Posterior cingulate gyrus (tissue), 11 donors: ENCODE measurements around the gene TIGD6.
"Not testable (repeated sequence)": the region's sequence is repeated elsewhere in the genome, so short reads cannot be mapped to it uniquely, and the experiment has no call there.

Experiments used
- DNase-seq, 10 donors: peaks; one replicate each; pipeline versions ENCODE4 v3.0.0 to v3.0.0-alpha.2; 2020 to 2021; ENCODE audit warnings: mixed read lengths in 3 of 10
- intact Hi-C: fragments of 100-400 bp; cut with DNase I; formaldehyde crosslinking; loops from one replicate; pipeline ENCODE4 v1.15.1; 2023

The TIGD6 gene

GRCh38 chr5:150000256-150000989 is at the start of gene TIGD6, which contains the start of gene HMGXB3:
Gene TIGD6, minus strand, starts transcription at chr5:150000654. Its CDS starts 4,306 bp downstream, at chr5:149996348.
Gene HMGXB3, plus strand, starts transcription at chr5:150000739. Its CDS starts 4,114 bp downstream, at chr5:150004853.
- DNase-seq, result peak; percentile 90 to 99 (median 92)
- intact Hi-C loops, result loop anchor here (5.0 kb wide), 1 partner anchor 38 kb away; the partner anchor contains the start of gene SLC26A2

- no peak for DNase-seq
- intact Hi-C loops, result no loop called here
Measured at GRCh38 chr5:150046031-150046430, 45.6 kb upstream of the TIGD6 start.

GRCh38 chr5:150045549-150045948 is 45.1 kb upstream of the TIGD6 start:
- intact Hi-C loops, result no loop called here
- DNase-seq, result no peak

GRCh38 chr5:150044712-150045111 is 44.3 kb upstream of the TIGD6 start:
- DNase-seq, result no peak
- intact Hi-C loops, result no loop called here

GRCh38 chr5:150044329-150044681 is 43.9 kb upstream of the TIGD6 start:
- DNase-seq, result no peak
- intact Hi-C loops, result no loop called here

GRCh38 chr5:150043657-150044328 is 43.3 kb upstream of the TIGD6 start:
- intact Hi-C loops, result no loop called here
- no peak for DNase-seq

GRCh38 chr5:150042459-150042858 is 42.0 kb upstream of the TIGD6 start:
- no peak for DNase-seq
- intact Hi-C loops, result no loop called here

- no peak for DNase-seq
- intact Hi-C loops, result no loop called here
Measured at GRCh38 chr5:150038547-150038946, 38.1 kb upstream of the TIGD6 start.

GRCh38 chr5:150036513-150036912 is 36.1 kb upstream of the TIGD6 start:
- intact Hi-C loops, result no loop called here
- no peak for DNase-seq

- no peak for DNase-seq
- intact Hi-C loops, result no loop called here
Measured at GRCh38 chr5:150035139-150035895, 34.9 kb upstream of the TIGD6 start.

- intact Hi-C loops, result no loop called here
- no peak for DNase-seq
Measured at GRCh38 chr5:150034662-150035061, 34.2 kb upstream of the TIGD6 start.

- no peak for DNase-seq
- intact Hi-C loops, result no loop called here
Measured at GRCh38 chr5:150033334-150033733, 32.9 kb upstream of the TIGD6 start.

GRCh38 chr5:150028047-150028446 is 27.6 kb upstream of the TIGD6 start:
- intact Hi-C loops, DNase-seq: not testable (repeated sequence)

- peak in 1 of 10 donors; percentile 53 for DNase-seq
Measured at GRCh38 chr5:150026682-150027172, 26.3 kb upstream of the TIGD6 start.

GRCh38 chr5:150024346-150024984 is 24.0 kb upstream of the TIGD6 start:
- peak in 1 of 10 donors; percentile 81 for DNase-seq
- intact Hi-C loops, result no loop called here

More at GRCh38 chr5:150026682-150027172, 26.3 kb upstream of the TIGD6 start:
- intact Hi-C loops, result no loop called here

GRCh38 chr5:150023136-150023535 is 22.7 kb upstream of the TIGD6 start:
- intact Hi-C loops, result no loop called here
- DNase-seq, result no peak

- no peak for DNase-seq
- intact Hi-C loops, result no loop called here
Measured at GRCh38 chr5:150022681-150023080, 22.2 kb upstream of the TIGD6 start.

GRCh38 chr5:150022158-150022531 is 21.7 kb upstream of the TIGD6 start:
- intact Hi-C loops, result no loop called here
- no peak for DNase-seq

GRCh38 chr5:150021491-150022157 is 21.2 kb upstream of the TIGD6 start:
- peak in 7 of 10 donors; percentile 29 to 94 (median 66) for DNase-seq
- intact Hi-C loops, result no loop called here

GRCh38 chr5:150020249-150020648 is 19.8 kb upstream of the TIGD6 start:
- intact Hi-C loops, result no loop called here
- no peak for DNase-seq
